ENCODE data around the gene ABCC4.

ABCC4 gene

DNA sequence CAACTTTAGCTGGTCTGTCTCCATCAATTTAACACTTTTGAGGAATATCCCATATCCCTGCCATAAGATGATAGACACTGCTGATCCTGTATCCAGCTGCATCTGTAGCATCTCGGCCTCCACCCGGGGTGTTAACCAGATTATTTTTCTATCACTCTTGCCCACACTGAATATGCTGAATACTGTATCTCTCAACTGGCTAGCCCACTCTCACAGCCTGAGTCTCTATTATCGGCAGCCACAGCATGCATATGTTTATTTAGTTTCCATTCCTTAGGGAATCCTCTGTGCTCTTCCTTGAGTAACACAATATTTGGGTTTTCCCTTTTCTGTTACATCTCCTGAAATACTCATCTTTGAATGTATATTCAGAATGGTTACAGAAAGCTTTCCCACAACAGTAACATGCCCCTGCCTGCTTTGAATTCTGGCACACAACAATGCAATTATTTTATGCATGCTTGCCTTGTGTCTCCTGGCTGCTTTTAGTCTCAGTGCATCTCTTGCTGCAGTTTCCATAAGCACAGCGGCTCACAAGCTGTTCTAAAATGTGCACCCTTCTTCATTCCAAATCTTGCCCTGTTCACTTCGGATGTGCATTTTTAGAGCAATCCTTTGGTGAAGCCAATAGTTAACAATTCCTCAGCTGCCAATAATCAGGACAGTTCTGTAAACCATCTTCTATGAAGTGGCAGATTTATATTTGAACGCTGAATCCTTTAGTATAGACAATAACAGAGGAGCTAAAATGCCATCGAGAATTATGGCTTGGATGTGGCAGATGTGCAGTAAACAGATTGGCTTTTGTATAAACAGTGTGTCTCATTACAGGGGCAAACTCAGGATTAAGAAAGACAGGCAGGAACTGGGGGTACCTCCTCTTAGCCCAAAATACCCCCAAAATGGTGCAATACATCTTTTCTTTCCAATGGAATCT lies 327.0 kb downstream of the ABCC4 start:
- H3K9me3 ChIP-seq (ENCODE audit: control insufficient read depth, low read length) = no peaks in the 10 kb centered on the region
- no peak overlapping the region for H3K27ac ChIP-seq (ENCODE audit: low read depth, low read length, severe bottlenecking)
- H3K4me1 ChIP-seq (ENCODE audit: control insufficient read depth, insufficient read depth, low read length, poor library complexity, severe bottlenecking) = no peaks in the 10 kb centered on the region
- no peaks in the 10 kb centered on the region for H3K36me3 ChIP-seq (ENCODE audit: control insufficient read depth, insufficient read depth, low read length)
- H3K4me3 ChIP-seq (ENCODE audit: extremely low read depth, insufficient read depth, low read length, poor library complexity, severe bottlenecking) = no peak overlapping the region
- 82 to 83% methylated on average over 7 of the region's 7 CpGs for whole genome bisulfite sequencing, 2 experiments (ENCODE audit: insufficient coverage in 2 of 2)

DNA sequence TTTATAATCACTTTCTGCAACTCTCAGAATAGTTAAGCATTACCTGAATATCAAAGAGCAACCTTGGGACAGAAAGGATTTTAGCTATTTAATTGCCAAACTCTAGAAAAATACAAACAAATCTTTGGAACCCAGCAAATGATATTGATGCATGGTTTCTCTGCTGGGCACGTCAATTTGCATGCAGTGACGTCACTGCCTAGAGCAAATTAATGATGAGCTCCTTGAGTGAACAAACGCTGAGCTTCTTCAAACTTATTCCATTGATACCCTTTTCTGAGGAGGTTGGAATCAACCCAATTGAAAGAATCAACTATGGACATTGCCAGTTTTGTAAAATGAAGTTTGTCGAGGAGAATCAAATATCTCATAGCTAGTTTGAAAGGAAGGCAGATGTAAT lies 329.0 kb downstream of the ABCC4 start:
- Histone ChIP-seq H3K9me3 (ENCODE audit: control insufficient read depth, low read length) (no peaks in the 10 kb centered on the region), H3K4me3 (ENCODE audit: extremely low read depth, insufficient read depth, low read length, poor library complexity, severe bottlenecking) (no peak overlapping the region), H3K4me1 (ENCODE audit: control insufficient read depth, insufficient read depth, low read length, poor library complexity, severe bottlenecking) (no peaks in the 10 kb centered on the region), H3K36me3 (ENCODE audit: control insufficient read depth, insufficient read depth, low read length) (no peaks in the 10 kb centered on the region), H3K27ac (ENCODE audit: low read depth, low read length, severe bottlenecking) (no peak overlapping the region)
- WGBS, 2 experiments (ENCODE audit: insufficient coverage in 2 of 2) = 78 to 100% methylated on average over 1 to 3 of the region's 4 CpGs

Measured in mesodermal cell (in vitro differentiated cells).